ENCODE data around the gene FOSL1.

DNA sequence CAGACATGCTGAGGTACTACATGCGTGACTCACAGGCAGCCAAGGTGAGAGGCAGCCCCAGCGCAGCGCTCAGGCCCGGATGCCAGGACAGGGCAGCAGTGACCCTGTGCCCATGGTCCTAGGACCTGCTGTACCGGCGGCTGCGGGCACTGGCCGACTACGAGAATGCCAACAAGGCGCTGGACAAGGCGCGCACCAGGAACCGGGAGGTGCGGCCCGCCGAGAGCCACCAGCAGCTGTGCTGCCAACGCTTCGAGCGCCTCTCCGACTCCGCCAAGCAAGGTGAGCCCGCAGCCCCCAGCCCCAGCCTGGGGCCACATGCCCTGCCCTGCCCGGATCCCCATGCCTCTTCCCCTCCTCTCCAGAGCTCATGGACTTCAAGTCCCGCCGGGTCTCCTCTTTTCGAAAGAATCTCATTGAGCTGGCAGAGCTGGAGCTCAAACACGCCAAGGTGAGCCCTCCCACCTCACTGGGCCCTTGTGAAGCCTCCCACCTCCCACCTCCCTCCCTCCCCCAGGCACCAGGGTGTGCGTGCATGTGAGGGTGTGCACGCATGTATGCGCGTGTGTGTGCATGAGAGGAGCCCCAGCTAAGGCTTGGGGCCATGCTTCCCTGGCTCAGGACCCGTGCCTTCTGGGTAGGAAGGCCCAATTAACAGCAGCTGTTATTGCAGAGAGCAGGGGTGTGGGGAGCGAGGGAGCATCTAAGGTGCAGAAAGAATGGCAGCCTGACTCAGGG lies 47.5 kb downstream of the FOSL1 start:
- peak; percentile 23; the same call in 1 of the 2 replicates for TF ChIP-seq POLR2AphosphoS5 (IDR thresholded peaks at IDR 0.05; ENCODE audit: low read depth)
- no peak for TF ChIP-seq GABPA (IDR thresholded peaks at IDR 0.05; ENCODE audit: low read depth)
- no peak for TF ChIP-seq CTCF (IDR thresholded peaks at IDR 0.05; ENCODE audit: insufficient read depth, low read length)
- no peak for TF ChIP-seq REST (IDR thresholded peaks at IDR 0.05; ENCODE audit: insufficient replicate concordance, low read depth)
- no peak for TF ChIP-seq SPI1 (IDR thresholded peaks at IDR 0.05; ENCODE audit: borderline replicate concordance, low read depth)
